Trophoblast cell (in vitro differentiated cells and primary cell): ENCODE results near the gene CDC37L1.

Source experiments
- DNase-seq, 2 donors: peaks; one replicate each; pipeline ENCODE4 v3.0.0-alpha.2; 2016
- H2AFZ ChIP-seq: 2 replicates; pipeline ENCODE4 v1.6.1; 2013; ENCODE audit warnings: low read length, moderate library complexity, mild to moderate bottlenecking; ENCODE audit not compliant: insufficient read depth, poor library complexity
- H2AK5ac ChIP-seq: 2 replicates; pipeline ENCODE4 v1.6.1; 2013; ENCODE audit warnings: mild to moderate bottlenecking, low read length
- H2BK120ac ChIP-seq: 2 replicates; pipeline ENCODE4 v1.6.1; 2013; ENCODE audit warnings: low read length, mild to moderate bottlenecking, moderate library complexity; ENCODE audit not compliant: insufficient read depth, poor library complexity
- H2BK12ac ChIP-seq: 2 replicates; pipeline ENCODE4 v1.6.1; 2013; ENCODE audit warnings: mild to moderate bottlenecking, low read length, moderate library complexity
- H2BK5ac ChIP-seq: 2 replicates; pipeline ENCODE4 v1.6.1; 2013; ENCODE audit warnings: low read length, low read depth, moderate library complexity, mild to moderate bottlenecking; ENCODE audit not compliant: poor library complexity
- H3K14ac ChIP-seq: 2 replicates; pipeline ENCODE4 v1.6.1; 2013; ENCODE audit warnings: mild to moderate bottlenecking, low read length
- H3K18ac ChIP-seq: 2 replicates; pipeline ENCODE4 v1.6.1; 2013; ENCODE audit warnings: mild to moderate bottlenecking, low read length
- H3K23ac ChIP-seq: 2 replicates; pipeline ENCODE4 v1.6.1; 2013; ENCODE audit warnings: low read length
- H3K27ac ChIP-seq: 2 replicates; pipeline ENCODE4 v1.5.1; 2013; ENCODE audit warnings: low read depth, mild to moderate bottlenecking, inconsistent platforms, low read length, moderate library complexity
- H3K27me3 ChIP-seq: 2 replicates; pipeline ENCODE4 v1.6.1; 2013; ENCODE audit warnings: inconsistent platforms, mild to moderate bottlenecking, low read length, moderate library complexity; ENCODE audit not compliant: insufficient read depth
- H3K36me3 ChIP-seq, 2 experiments: 1 replicate in 1 of 2; 2 replicates in 1 of 2; pipeline ENCODE4 v1.6.1; 2013; ENCODE audit warnings: low read length in 2 of 2, mild to moderate bottlenecking in 2 of 2, moderate library complexity in 1 of 2; ENCODE audit not compliant: insufficient read depth in 2 of 2, control insufficient read depth in 1 of 2
- H3K4ac ChIP-seq: 2 replicates; pipeline ENCODE4 v1.6.1; 2013; ENCODE audit warnings: low read depth, mild to moderate bottlenecking, low read length, moderate library complexity
- H3K4me1 ChIP-seq, 2 experiments: 1 replicate in 1 of 2; 2 replicates in 1 of 2; pipeline ENCODE4 v1.6.1; 2013; ENCODE audit warnings: low read length in 2 of 2, mild to moderate bottlenecking in 2 of 2, moderate library complexity in 1 of 2; ENCODE audit not compliant: insufficient read depth in 2 of 2, control insufficient read depth in 1 of 2
- H3K4me2 ChIP-seq: 2 replicates; pipeline ENCODE4 v1.6.1; 2013; ENCODE audit warnings: inconsistent platforms, mild to moderate bottlenecking, low read length, moderate library complexity
- H3K4me3 ChIP-seq: 2 replicates; pipeline ENCODE4 v1.5.1; 2013; ENCODE audit warnings: mild to moderate bottlenecking, low read depth, low read length, inconsistent platforms
- H3K79me1 ChIP-seq: one replicate; pipeline ENCODE4 v1.6.1; 2013; ENCODE audit warnings: low read length
- H3K79me2 ChIP-seq: 2 replicates; pipeline ENCODE4 v1.6.1; 2013; ENCODE audit warnings: low read length, mild to moderate bottlenecking; ENCODE audit not compliant: control insufficient read depth, insufficient read depth, poor library complexity
- H3K9ac ChIP-seq: 2 replicates; pipeline ENCODE4 v1.6.1; 2013; ENCODE audit warnings: mild to moderate bottlenecking, low read length
- H3K9me3 ChIP-seq: 2 replicates; pipeline ENCODE4 v1.6.1; 2013; ENCODE audit warnings: low read depth, mild to moderate bottlenecking, control low read depth, inconsistent platforms, low read length; ENCODE audit not compliant: insufficient read depth
- H4K12ac ChIP-seq: 2 replicates; pipeline ENCODE4 v1.6.1; 2013; ENCODE audit warnings: low read depth, mild to moderate bottlenecking, low read length, moderate library complexity
- H4K8ac ChIP-seq: 2 replicates; pipeline ENCODE4 v1.6.1; 2013; ENCODE audit warnings: low read depth, mild to moderate bottlenecking, low read length, moderate library complexity
- H4K91ac ChIP-seq: one replicate; pipeline ENCODE4 v1.6.1; 2013; ENCODE audit warnings: low read depth, mild to moderate bottlenecking, low read length, moderate library complexity
- WGBS: extraction: QIAGEN DNeasy Blood & Tissue Kit; methylation state at CpG from one replicate; pipeline ENCODE4 v1.1.7; 2013; ENCODE audit warnings: missing lambda C conversion rate; ENCODE audit not compliant: insufficient read length, insufficient coverage; ENCODE audit errors: extremely low coverage; 5-methylcytosine and 5-hydroxymethylcytosine counted together

The CDC37L1 gene

GRCh38 chr9:4756420-4756819 is 77.1 kb downstream of the CDC37L1 start:
- no peaks in the 10 kb centered on the region for H3K79me2 ChIP-seq
- no peaks in the 10 kb centered on the region for H3K36me3 ChIP-seq
- H3K27me3 ChIP-seq = no peaks in the 10 kb centered on the region
- H3K4me1 ChIP-seq = peaks cover 5 to 14% of the 10 kb centered on the region in 2 experiments
- H3K27ac ChIP-seq = no peak overlapping the region
- peaks cover 3% of the 10 kb centered on the region for H3K79me1 ChIP-seq
- no peak overlapping the region for H3K4ac ChIP-seq
- H3K23ac ChIP-seq = no peak overlapping the region
- H4K8ac ChIP-seq = no peak overlapping the region
- H2BK12ac ChIP-seq = no peak overlapping the region
- H4K12ac ChIP-seq = no peak overlapping the region
- H3K18ac ChIP-seq = no peak overlapping the region
- no peak overlapping the region for H2AK5ac ChIP-seq
- no peak overlapping the region for H3K14ac ChIP-seq
- H3K4me3 ChIP-seq = no peak overlapping the region
- no CpG with 5 or more reads among the region's 4 CpGs for WGBS
- H3K9me3 ChIP-seq = no peaks in the 10 kb centered on the region
- DNase-seq = no peak
- H2BK120ac ChIP-seq = no peak overlapping the region
- no peak overlapping the region for H4K91ac ChIP-seq
- no peak overlapping the region for H2BK5ac ChIP-seq
- H2AFZ ChIP-seq = no peak overlapping the region
- no peak overlapping the region for H3K4me2 ChIP-seq
- H3K9ac ChIP-seq = no peak overlapping the region
